Psoas muscle (tissue), 8 donors: Measurements from ENCODE around the gene DUSP21. TPM values are rescaled to one million over a fixed set of nuclear protein-coding genes. Genes with fewer than 3 reads are reported as not detected.

ENCODE experiments used
- ATAC-seq, 4 donors: fragments of 200-7000 bp; cut with Tn5 transposase; one replicate each; pipeline ENCODE4 v1.9.1; 2020; ENCODE audit warnings: moderate library complexity in 3 of 4, mild to moderate bottlenecking in 2 of 4
- DNase-seq, 2 donors: peaks; one replicate each; pipeline ENCODE4 v3.0.0-alpha.2; 2020
- H3K27ac ChIP-seq: fragments of 200-600 bp; one replicate; pipeline ENCODE4 v1.8.0; 2022
- H3K27me3 ChIP-seq, 3 donors: fragments of 200-600 bp in 1 of 3; one replicate each; pipeline versions ENCODE4 v1.6.1 to v1.8.0; 2013 to 2022; ENCODE audit warnings: low read length in 2 of 3, mild to moderate bottlenecking in 2 of 3, moderate library complexity in 1 of 3; ENCODE audit not compliant: insufficient read depth in 3 of 3
- H3K36me3 ChIP-seq, 2 donors: fragments of 200-600 bp in 1 of 2; one replicate each; pipeline versions ENCODE4 v1.6.1 to v1.8.0; 2013 to 2022; ENCODE audit warnings: low read depth in 1 of 2, mild to moderate bottlenecking in 1 of 2, moderate library complexity in 1 of 2; ENCODE audit not compliant: insufficient read depth in 1 of 2
- H3K4me1 ChIP-seq: fragments of 200-600 bp; one replicate; pipeline ENCODE4 v1.8.0; 2022
- H3K4me3 ChIP-seq: fragments of 200-600 bp; one replicate; pipeline ENCODE4 v1.8.0; 2022; ENCODE audit warnings: mild to moderate bottlenecking
- H3K9me3 ChIP-seq: fragments of 200-600 bp; one replicate; pipeline ENCODE4 v1.8.0; 2022
- WGBS, 3 donors: extraction: QIAGEN DNeasy Blood & Tissue Kit; methylation state at CpG; one replicate each; pipeline versions ENCODE4 v1.1.6 to v1.1.7; 2013; 5-methylcytosine and 5-hydroxymethylcytosine counted together
- intact Hi-C, 2 donors: fragments of 100-400 bp; cut with DNase I; formaldehyde crosslinking; loops; one replicate each; pipeline versions ENCODE4 v1.11.0 to v1.14.2; 2022
- polyA plus RNA-seq, 3 donors: library from polyadenylated mRNA; stranded (reverse); fragments of 200-250 nt; gene quantifications; one replicate each; pipeline ENCODE4 v1.2.3, GENCODE V29; 2013
- total RNA-seq, 4 donors: library from RNA; stranded (reverse); fragmentation: NEBNext Ultra II Directional in 2 of 4; extraction: Animal tissue kit (Norgen Biotek cat#: 25700) in 2 of 4; gene quantifications; one replicate each; pipeline versions ENCODE4 v1.2.1 to v1.2.4, GENCODE V29; 2021 to 2023
- TF ChIP-seq, protein P1 (sequence below): fragments of 200-600 bp; IDR thresholded peaks from one replicate; pipeline ENCODE4 v1.8.0; 2022; ENCODE audit warnings: antibody characterized with exemption
- donor health status: healthy with polysubstance abuse.
- donor health status: DM: no; HTN: no; CAD: no; lungs with moderate emphysema.
- donor health status: Bipolar disorder and iron deficiency.
- donor health status: healthy.
- donor health status: DM: yes; HTN: yes; CAD: no.
- donor health status: DM: no; HTN: no; CAD: no.
- donor health status: DM: no; HTN: no; CAD: no.
- donor health status: DM: yes; HTN: yes; CAD: no.

Gene DUSP21
- total and polyA plus RNA-seq, 7 donors = not detected

DNA sequence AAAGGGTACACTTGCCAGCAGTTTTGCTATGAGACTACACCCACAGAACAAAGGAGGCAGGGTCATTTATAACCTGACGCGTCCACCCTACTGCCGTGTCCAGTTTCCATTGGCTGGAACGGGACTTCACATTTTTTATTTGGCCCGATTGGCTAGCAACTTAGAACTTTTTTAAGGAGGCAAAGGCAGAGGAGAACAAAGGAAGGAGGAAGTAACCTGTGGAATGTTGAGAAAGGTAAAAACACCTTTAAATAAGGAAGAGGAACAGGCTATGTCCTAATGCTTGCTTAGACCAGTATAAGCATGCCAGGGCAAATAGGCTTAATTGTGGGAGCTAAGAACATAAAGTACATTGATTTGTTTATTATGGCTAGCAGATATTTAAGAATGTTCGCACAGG is 47.8 kb downstream of the DUSP21 start:
- no peak for ATAC-seq
- Histone ChIP-seq H3K27me3 (no peaks in the 10 kb centered on the region), H3K4me3 (no peak overlapping the region), H3K36me3 (no peaks in the 10 kb centered on the region), H3K9me3 (peaks cover 8% of the 10 kb centered on the region), H3K27ac (no peak overlapping the region), H3K4me1 (peaks cover 21% of the 10 kb centered on the region)
- TF ChIP-seq, protein P1, sequence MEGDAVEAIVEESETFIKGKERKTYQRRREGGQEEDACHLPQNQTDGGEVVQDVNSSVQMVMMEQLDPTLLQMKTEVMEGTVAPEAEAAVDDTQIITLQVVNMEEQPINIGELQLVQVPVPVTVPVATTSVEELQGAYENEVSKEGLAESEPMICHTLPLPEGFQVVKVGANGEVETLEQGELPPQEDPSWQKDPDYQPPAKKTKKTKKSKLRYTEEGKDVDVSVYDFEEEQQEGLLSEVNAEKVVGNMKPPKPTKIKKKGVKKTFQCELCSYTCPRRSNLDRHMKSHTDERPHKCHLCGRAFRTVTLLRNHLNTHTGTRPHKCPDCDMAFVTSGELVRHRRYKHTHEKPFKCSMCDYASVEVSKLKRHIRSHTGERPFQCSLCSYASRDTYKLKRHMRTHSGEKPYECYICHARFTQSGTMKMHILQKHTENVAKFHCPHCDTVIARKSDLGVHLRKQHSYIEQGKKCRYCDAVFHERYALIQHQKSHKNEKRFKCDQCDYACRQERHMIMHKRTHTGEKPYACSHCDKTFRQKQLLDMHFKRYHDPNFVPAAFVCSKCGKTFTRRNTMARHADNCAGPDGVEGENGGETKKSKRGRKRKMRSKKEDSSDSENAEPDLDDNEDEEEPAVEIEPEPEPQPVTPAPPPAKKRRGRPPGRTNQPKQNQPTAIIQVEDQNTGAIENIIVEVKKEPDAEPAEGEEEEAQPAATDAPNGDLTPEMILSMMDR = no peak
- 64 to 78% (median 78%) methylated on average over 6 of the region's 6 CpGs for WGBS, 3 donors
- DNase-seq = no peak
- intact Hi-C loops = no loop called here

Other genes with a start within 250 kb of the DUSP21 start
- gene KDM6A, start 29.2 kb downstream of the DUSP21 start, total RNA-seq = 10 to 100 TPM; 13.2 to 21.3 (median 15.9) TPM
- gene KDM6A, start 29.2 kb downstream of the DUSP21 start, polyA plus RNA-seq = 1 to 10 TPM; 3.6 to 6.9 (median 6.4) TPM